Neuronal stem cell (in vitro differentiated cells): Measurements from ENCODE around the gene SHMT1. TPM values are rescaled to one million over a fixed set of nuclear protein-coding genes. Genes with fewer than 3 reads are reported as not detected.
"Not testable (repeated sequence)": the region's sequence is repeated elsewhere in the genome, so short reads cannot be mapped to it uniquely, and the experiment has no call there.

ENCODE experiments used
- DNase-seq: peaks from one replicate; pipeline ENCODE4 v3.0.0-alpha.2; 2013; ENCODE audit warnings: low spot score
- H2AFZ ChIP-seq: one replicate; pipeline ENCODE4 v1.6.1; 2013; ENCODE audit warnings: mild to moderate bottlenecking, low read length, inconsistent platforms
- H2AK5ac ChIP-seq: 2 replicates; pipeline ENCODE4 v1.6.1; 2013; ENCODE audit warnings: low read depth, mild to moderate bottlenecking, inconsistent platforms, low read length, moderate library complexity, mixed read lengths
- H2BK120ac ChIP-seq: 2 replicates; pipeline ENCODE4 v1.6.1; 2013; ENCODE audit warnings: low read depth, mild to moderate bottlenecking, inconsistent platforms, low read length, moderate library complexity, mixed read lengths
- H2BK12ac ChIP-seq: one replicate; pipeline ENCODE4 v1.6.1; 2013; ENCODE audit warnings: low read length, inconsistent platforms
- H2BK15ac ChIP-seq: 2 replicates; pipeline ENCODE4 v1.6.1; 2013; ENCODE audit warnings: mild to moderate bottlenecking, low read length, inconsistent platforms, mixed read lengths
- H2BK5ac ChIP-seq: one replicate; pipeline ENCODE4 v1.6.1; 2013; ENCODE audit warnings: inconsistent platforms, mild to moderate bottlenecking, low read length, moderate library complexity
- H3K14ac ChIP-seq: one replicate; pipeline ENCODE4 v1.6.1; 2013; ENCODE audit warnings: low read length, inconsistent platforms
- H3K18ac ChIP-seq: 2 replicates; pipeline ENCODE4 v1.6.1; 2013; ENCODE audit warnings: low read length, inconsistent platforms
- H3K23ac ChIP-seq: 2 replicates; pipeline ENCODE4 v1.6.1; 2013; ENCODE audit warnings: low read depth, mild to moderate bottlenecking, mixed read lengths, low read length, inconsistent platforms; ENCODE audit not compliant: poor library complexity
- H3K27ac ChIP-seq: replicated peaks from 3 replicates; pipeline ENCODE4 v1.5.1; 2013; ENCODE audit warnings: low read length, inconsistent platforms
- H3K27me3 ChIP-seq, 3 experiments: 2 replicates each; pipeline ENCODE4 v1.6.1; 2013; ENCODE audit warnings: low read length in 3 of 3, mild to moderate bottlenecking in 2 of 3, inconsistent platforms in 1 of 3, low read depth in 1 of 3, mixed read lengths in 1 of 3, moderate library complexity in 1 of 3; ENCODE audit not compliant: control insufficient read depth in 3 of 3, insufficient read depth in 3 of 3
- H3K36me3 ChIP-seq, 2 donors: replicated peaks in 1 of 2; 2 replicates each; pipeline ENCODE4 v1.6.1; 2013; ENCODE audit warnings: low read length in 2 of 2; ENCODE audit not compliant: control insufficient read depth in 2 of 2, insufficient read depth in 2 of 2
- H3K4ac ChIP-seq: 2 replicates; pipeline ENCODE4 v1.6.1; 2013; ENCODE audit warnings: inconsistent platforms, mild to moderate bottlenecking, low read length, moderate library complexity
- H3K4me1 ChIP-seq, 2 donors: 1 replicate in 1 of 2; 2 replicates in 1 of 2; pipeline ENCODE4 v1.6.1; 2013; ENCODE audit warnings: low read length in 2 of 2, low read depth in 1 of 2; ENCODE audit not compliant: control insufficient read depth in 2 of 2, insufficient read depth in 1 of 2
- H3K4me2 ChIP-seq: one replicate; pipeline ENCODE4 v1.6.1; 2013; ENCODE audit warnings: mild to moderate bottlenecking, low read length, inconsistent platforms; ENCODE audit not compliant: insufficient read depth, poor library complexity, severe bottlenecking
- H3K4me3 ChIP-seq, 2 donors: 2 replicates each; pipeline ENCODE4 v1.5.1; 2013; ENCODE audit warnings: low read length in 2 of 2, mild to moderate bottlenecking in 2 of 2, inconsistent platforms in 1 of 2, moderate library complexity in 1 of 2
- H3K79me1 ChIP-seq: one replicate; pipeline ENCODE4 v1.6.1; 2013; ENCODE audit warnings: low read depth, mild to moderate bottlenecking, inconsistent platforms, low read length, moderate library complexity
- H3K9ac ChIP-seq: one replicate; pipeline ENCODE4 v1.6.1; 2013; ENCODE audit warnings: mild to moderate bottlenecking, low read depth, low read length, inconsistent platforms; ENCODE audit not compliant: poor library complexity
- H3K9me3 ChIP-seq, 2 donors: replicated peaks in 1 of 2; 2 replicates each; pipeline versions ENCODE3 to v1.6.1; 2013; ENCODE audit warnings: low read length in 2 of 2, mild to moderate bottlenecking in 2 of 2, inconsistent platforms in 1 of 2, low read depth in 1 of 2, mixed read lengths in 1 of 2, moderate library complexity in 1 of 2; ENCODE audit not compliant: control insufficient read depth in 2 of 2, insufficient read depth in 1 of 2
- H4K8ac ChIP-seq: one replicate; pipeline ENCODE4 v1.6.1; 2013; ENCODE audit warnings: low read depth, mild to moderate bottlenecking, inconsistent platforms, low read length, moderate library complexity
- H4K91ac ChIP-seq: one replicate; pipeline ENCODE4 v1.6.1; 2013; ENCODE audit warnings: low read length, low read depth, mild to moderate bottlenecking, inconsistent platforms; ENCODE audit not compliant: poor library complexity
- WGBS, 2 donors: extraction: QIAGEN DNeasy Blood & Tissue Kit; methylation state at CpG; one replicate each; pipeline ENCODE4 v1.1.7; 2013; ENCODE audit warnings: missing lambda C conversion rate in 2 of 2, mixed read lengths in 1 of 2; ENCODE audit not compliant: insufficient read length in 2 of 2, insufficient replicate concordance in 1 of 2; ENCODE audit errors: extremely low coverage in 2 of 2; 5-methylcytosine and 5-hydroxymethylcytosine counted together
- polyA plus RNA-seq, 2 experiments: library from polyadenylated mRNA; stranded (reverse); fragments of 200-250 nt; gene quantifications; one replicate each; pipeline ENCODE4 v1.2.3, GENCODE V29; 2013

SHMT1 gene
- 24.6 TPM for polyA plus RNA-seq (2013, experiment 1 of 2)
- polyA plus RNA-seq (2013, experiment 2 of 2): 24.0 TPM

GRCh38 chr17:18363101-18364049 is at the start of gene SHMT1:
Gene SHMT1, minus strand, starts transcription at chr17:18363550. Its CDS starts 7,569 bp downstream, at chr17:18355981.
- no peak within 1 kb of the TSS for H2BK15ac ChIP-seq
- no peaks in the 10 kb centered on the region for H3K27me3 ChIP-seq
- H2AFZ ChIP-seq: peak within 1 kb of the TSS; percentile 88
- peak within 1 kb of the TSS; percentile 87 for H2BK120ac ChIP-seq
- WGBS, 2 donors: no CpG with 5 or more reads among the region's 76 CpGs
- H3K4ac ChIP-seq: no peak within 1 kb of the TSS
- peak within 1 kb of the TSS; percentile 75 for H3K4me2 ChIP-seq
- H3K23ac ChIP-seq: peak within 1 kb of the TSS; percentile 96
- H4K8ac ChIP-seq: peak within 1 kb of the TSS; percentile 43
- peak within 1 kb of the TSS; percentile 15 for H3K27ac ChIP-seq
- peaks cover 0 to 23% of the 10 kb centered on the region in 2 donors for H3K36me3 ChIP-seq
- peak within 1 kb of the TSS; percentile 98 for H3K18ac ChIP-seq
- DNase-seq: peak; percentile 85
- H2BK12ac ChIP-seq: no peak within 1 kb of the TSS
- H3K9ac ChIP-seq: peak within 1 kb of the TSS; percentile 86
- H2AK5ac ChIP-seq: peak within 1 kb of the TSS; percentile 2
- H3K79me1 ChIP-seq: peaks cover 3% of the 10 kb centered on the region
- no peaks in the 10 kb centered on the region for H3K9me3 ChIP-seq
- H3K4me3 ChIP-seq: peak within 1 kb of the TSS; percentile 72 to 89
- no peak within 1 kb of the TSS for H2BK5ac ChIP-seq
- peak within 1 kb of the TSS; percentile 23 for H3K14ac ChIP-seq
- H4K91ac ChIP-seq: peak within 1 kb of the TSS; percentile 72
- peaks cover 0 to 2% of the 10 kb centered on the region in 2 donors for H3K4me1 ChIP-seq

- not testable (repeated sequence) for H3K14ac ChIP-seq, H3K27me3 ChIP-seq, H3K36me3 ChIP-seq, H3K18ac ChIP-seq, H3K9ac ChIP-seq, H3K4me2 ChIP-seq, H3K4me1 ChIP-seq, H2AK5ac ChIP-seq, H3K23ac ChIP-seq, H3K4ac ChIP-seq, H3K9me3 ChIP-seq, H2BK5ac ChIP-seq, H4K91ac ChIP-seq, H2BK15ac ChIP-seq, H2BK12ac ChIP-seq, H3K27ac ChIP-seq, H3K4me3 ChIP-seq, H4K8ac ChIP-seq, DNase-seq, H2AFZ ChIP-seq, H2BK120ac ChIP-seq, H3K79me1 ChIP-seq
- no CpG with 5 or more reads among the region's 32 CpGs for WGBS, 2 donors
Measured at GRCh38 chr17:18412001-18412538, 48.7 kb upstream of the SHMT1 start.

GRCh38 chr17:18411377-18411864 is 48.1 kb upstream of the SHMT1 start:
- not testable (repeated sequence) for H4K8ac ChIP-seq, H2BK15ac ChIP-seq, H3K4me1 ChIP-seq, H2AK5ac ChIP-seq, H3K23ac ChIP-seq, H3K9me3 ChIP-seq, H2BK12ac ChIP-seq, H3K4ac ChIP-seq, H2BK120ac ChIP-seq, H3K27me3 ChIP-seq, H3K14ac ChIP-seq, H3K79me1 ChIP-seq, H3K36me3 ChIP-seq
- peak overlapping the region; percentile 84 for H3K9ac ChIP-seq
- peak; percentile 2 for DNase-seq
- H3K4me3 ChIP-seq: peak overlapping the region; percentile 67 to 83
- H3K27ac ChIP-seq: peak overlapping the region; percentile 92
- peak overlapping the region; percentile 45 for H3K4me2 ChIP-seq
- peak overlapping the region; percentile 85 for H4K91ac ChIP-seq
- peak overlapping the region; percentile 74 for H2AFZ ChIP-seq
- H3K18ac ChIP-seq: peak overlapping the region; percentile 87
- H2BK5ac ChIP-seq: peak overlapping the region; percentile 75
- no CpG with 5 or more reads among the region's 25 CpGs for WGBS, 2 donors

- not testable (repeated sequence) for H3K4me1 ChIP-seq, H2AFZ ChIP-seq, H2BK15ac ChIP-seq, H2BK120ac ChIP-seq, H2AK5ac ChIP-seq, H3K79me1 ChIP-seq, H2BK5ac ChIP-seq, H3K23ac ChIP-seq, H3K36me3 ChIP-seq, H3K27me3 ChIP-seq, H3K9me3 ChIP-seq, H3K14ac ChIP-seq, H3K18ac ChIP-seq, H4K8ac ChIP-seq, H2BK12ac ChIP-seq, H4K91ac ChIP-seq, H3K4ac ChIP-seq
- Histone ChIP-seq H3K4me2 (peak overlapping the region; percentile 54), H3K4me3 (peak overlapping the region; percentile 67 to 81), H3K9ac (peak overlapping the region; percentile 44), H3K27ac (peak overlapping the region; percentile 72)
- peak; percentile 2 for DNase-seq
- WGBS, 2 donors: 100% methylated on average over 1 of the region's 11 CpGs; no CpG with 5 or more reads in 1 of the 2 donors
Measured at GRCh38 chr17:18410736-18411135, 47.4 kb upstream of the SHMT1 start.
